NB4 (cell line): ENCODE results near the gene SEPTIN3.
"Not testable (repeated sequence)": the region's sequence is repeated elsewhere in the genome, so short reads cannot be mapped to it uniquely, and the experiment has no call there.

Source experiments
- CTCF ChIP-seq: IDR thresholded peaks from one replicate; pipeline ENCODE4 v1.5.1; 2012; ENCODE audit warnings: low read depth, low read length
- MAX ChIP-seq: IDR thresholded peaks from 2 replicates; pipeline ENCODE4 v1.6.1; 2011; ENCODE audit warnings: low read depth, low read length
- POLR2A ChIP-seq: IDR thresholded peaks from 2 replicates; pipeline ENCODE4 v1.6.1; 2011; ENCODE audit warnings: mild to moderate bottlenecking; ENCODE audit not compliant: insufficient read length; ENCODE audit errors: extremely low read depth

GRCh38 chr22:41948928-41949296 lies 20.3 kb upstream of the SEPTIN3 start:
- TF ChIP-seq CTCF, MAX, POLR2A: not testable (repeated sequence)
